ENCODE data around the gene LIPT2.

The LIPT2 gene

GRCh38 chr11:74504100-74504691 is 10.7 kb upstream of the LIPT2 start:
- DNase-seq (ENCODE audit: low read depth in 2 of 2, low spot score in 1 of 2) = no peak

GRCh38 chr11:74494916-74495315 is 1.4 kb upstream of the LIPT2 start:
- no peak for DNase-seq (ENCODE audit: low read depth in 2 of 2, low spot score in 1 of 2)

DNA sequence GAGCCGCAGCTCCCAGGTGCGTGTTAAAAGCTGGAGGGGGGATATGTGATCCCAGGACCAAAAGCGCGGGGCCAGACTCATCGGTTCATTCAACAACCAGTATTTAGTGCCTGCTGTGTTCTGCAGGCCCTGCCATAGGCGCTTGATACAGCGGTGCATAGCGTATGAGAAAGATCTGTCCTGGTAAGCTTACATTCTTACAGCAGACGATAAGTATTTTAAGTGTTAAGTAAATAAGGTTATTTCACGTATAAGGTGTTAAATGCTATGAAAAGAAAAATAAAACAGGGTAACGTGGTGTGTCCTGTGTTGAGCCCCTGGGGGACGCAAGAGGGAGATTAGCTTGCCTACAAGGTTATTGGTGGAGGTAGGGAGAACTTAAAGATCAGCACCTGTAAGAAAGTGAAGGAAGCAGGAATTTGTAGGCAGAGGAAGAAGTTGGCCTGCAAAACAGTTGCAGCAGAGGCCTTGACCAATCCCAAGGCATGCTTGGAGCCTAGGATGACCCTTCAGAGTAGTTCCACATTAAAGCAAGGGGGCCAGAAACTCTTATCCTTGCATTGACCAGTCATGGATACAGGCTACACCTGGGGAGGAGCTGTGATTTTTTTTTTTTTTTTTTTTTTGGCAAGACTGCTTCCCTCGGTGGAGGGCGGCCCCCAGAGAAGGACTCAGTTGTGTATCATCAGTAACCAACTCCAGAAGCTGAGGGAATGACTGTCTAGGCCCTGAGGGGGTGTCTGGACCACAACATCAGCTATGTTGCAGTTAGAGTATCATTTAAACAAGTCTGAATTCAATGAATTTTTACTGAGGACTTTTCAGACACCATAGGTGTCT is 487 bp upstream of the LIPT2 start:
- DNase-seq (ENCODE audit: low read depth in 2 of 2, low spot score in 1 of 2) = no peak

GRCh38 chr11:74492084-74492483 is 1.4 kb downstream of the LIPT2 start:
- no peak for DNase-seq (ENCODE audit: low read depth in 2 of 2, low spot score in 1 of 2)

- DNase-seq (ENCODE audit: low read depth in 2 of 2, low spot score in 1 of 2) = no peak
Measured at GRCh38 chr11:74490941-74491340, 2.6 kb downstream of the LIPT2 start.

GRCh38 chr11:74487875-74488274 is 5.6 kb downstream of the LIPT2 start:
- no peak for DNase-seq (ENCODE audit: low read depth in 2 of 2, low spot score in 1 of 2)

DNA sequence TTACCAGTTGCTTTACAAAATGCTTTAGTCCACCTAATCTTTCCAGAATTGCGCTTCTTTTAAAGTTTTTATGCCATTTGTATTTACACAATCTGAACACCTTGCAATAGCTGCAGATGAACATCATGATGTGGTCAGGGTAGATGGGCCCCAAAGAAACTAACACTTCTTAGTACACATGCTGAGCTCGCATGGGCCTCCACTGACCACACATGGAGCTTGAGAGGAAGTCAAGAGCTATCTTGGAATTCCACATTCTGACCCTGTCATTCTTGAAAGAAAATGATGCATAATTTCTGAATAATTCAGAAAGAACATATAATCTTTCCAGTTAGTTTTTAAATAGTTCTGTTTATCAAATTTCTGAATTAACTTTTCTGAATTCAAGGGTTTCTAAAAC is 7.7 kb downstream of the LIPT2 start:
- no peak for DNase-seq (ENCODE audit: low read depth in 2 of 2, low spot score in 1 of 2)

DNA sequence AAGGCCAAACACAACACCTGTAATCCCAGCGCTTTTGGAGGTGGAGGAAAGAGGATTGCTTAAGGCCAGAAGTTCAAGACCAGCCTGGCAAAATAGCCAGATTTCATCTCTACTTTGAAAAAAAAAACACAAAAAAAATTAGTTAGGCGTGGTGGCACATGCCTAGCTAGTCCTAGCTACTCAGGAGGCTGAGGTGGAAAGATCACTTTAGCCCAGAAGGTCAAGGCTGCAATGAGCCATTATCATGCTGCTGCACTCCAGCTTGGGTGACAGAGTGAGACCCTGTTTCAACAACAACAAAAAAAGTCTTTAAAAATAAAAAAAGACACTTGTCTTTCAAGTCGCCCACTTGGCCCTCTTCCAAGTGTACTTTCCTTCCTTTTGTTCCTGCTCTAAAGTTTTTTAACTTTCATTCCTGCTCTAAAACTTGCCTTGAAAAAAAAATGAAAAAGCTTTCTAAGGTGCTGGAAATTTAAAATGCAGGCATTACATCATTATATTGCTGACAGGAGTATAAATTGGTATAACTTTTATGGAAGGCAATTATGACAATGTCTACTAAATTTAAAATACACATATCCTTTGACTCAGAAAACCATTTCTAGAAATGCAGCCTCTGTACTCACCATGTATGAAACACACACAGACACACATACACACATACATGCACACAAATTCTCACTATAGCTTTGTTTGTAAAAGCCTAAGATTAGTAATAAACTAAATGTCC is 12.7 kb downstream of the LIPT2 start:
- no peak for DNase-seq (ENCODE audit: low read depth in 2 of 2, low spot score in 1 of 2)

- no peak for DNase-seq (ENCODE audit: low read depth in 2 of 2, low spot score in 1 of 2)
Measured at GRCh38 chr11:74479732-74480123, 13.8 kb downstream of the LIPT2 start.

DNA sequence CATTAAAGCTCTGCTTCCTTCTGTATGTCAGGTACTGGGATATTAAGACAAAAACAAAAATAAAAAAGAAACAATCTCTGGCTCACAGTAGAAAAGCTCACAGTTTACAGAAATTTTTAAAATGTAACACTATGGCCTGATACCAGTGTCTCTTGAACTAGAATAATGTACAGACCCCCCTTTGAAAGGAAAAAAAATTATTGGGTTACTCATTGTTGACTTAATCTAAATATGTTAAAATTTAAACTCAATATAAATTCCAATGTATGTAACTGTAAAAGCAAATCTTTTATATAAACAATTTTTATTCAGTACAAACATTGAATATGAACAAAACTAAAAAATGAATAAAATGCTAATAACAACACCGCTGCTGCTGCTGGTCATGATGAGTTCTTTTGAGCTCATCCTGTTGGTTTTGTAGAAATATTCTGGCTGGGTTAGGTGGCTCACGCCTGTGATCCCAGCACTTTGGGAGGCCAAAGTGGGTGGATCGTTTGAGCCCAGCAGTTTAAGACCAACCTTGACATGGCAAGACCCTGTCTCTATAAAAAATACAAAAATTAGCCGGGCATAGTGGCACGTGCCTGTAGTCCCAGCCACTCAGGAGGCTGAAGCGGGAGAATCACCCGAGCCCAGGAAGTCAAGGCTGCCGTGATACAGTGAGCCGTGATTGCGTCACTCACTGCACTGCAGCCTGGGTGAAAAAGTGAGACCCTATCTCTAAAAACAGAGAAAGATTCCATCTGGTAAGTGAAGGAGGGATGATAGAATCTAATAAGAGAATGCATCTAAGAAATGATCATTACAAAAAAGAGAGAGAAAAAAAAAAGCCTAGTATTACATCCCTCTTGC is 14.4 kb downstream of the LIPT2 start:
- no peak for DNase-seq (ENCODE audit: low read depth in 2 of 2, low spot score in 1 of 2)

GRCh38 chr11:74476536-74476935 is 17.0 kb downstream of the LIPT2 start:
- no peak for DNase-seq (ENCODE audit: low read depth in 2 of 2, low spot score in 1 of 2)

GRCh38 chr11:74474316-74474715 is 19.2 kb downstream of the LIPT2 start:
- DNase-seq (ENCODE audit: low read depth in 2 of 2, low spot score in 1 of 2) = no peak

DNA sequence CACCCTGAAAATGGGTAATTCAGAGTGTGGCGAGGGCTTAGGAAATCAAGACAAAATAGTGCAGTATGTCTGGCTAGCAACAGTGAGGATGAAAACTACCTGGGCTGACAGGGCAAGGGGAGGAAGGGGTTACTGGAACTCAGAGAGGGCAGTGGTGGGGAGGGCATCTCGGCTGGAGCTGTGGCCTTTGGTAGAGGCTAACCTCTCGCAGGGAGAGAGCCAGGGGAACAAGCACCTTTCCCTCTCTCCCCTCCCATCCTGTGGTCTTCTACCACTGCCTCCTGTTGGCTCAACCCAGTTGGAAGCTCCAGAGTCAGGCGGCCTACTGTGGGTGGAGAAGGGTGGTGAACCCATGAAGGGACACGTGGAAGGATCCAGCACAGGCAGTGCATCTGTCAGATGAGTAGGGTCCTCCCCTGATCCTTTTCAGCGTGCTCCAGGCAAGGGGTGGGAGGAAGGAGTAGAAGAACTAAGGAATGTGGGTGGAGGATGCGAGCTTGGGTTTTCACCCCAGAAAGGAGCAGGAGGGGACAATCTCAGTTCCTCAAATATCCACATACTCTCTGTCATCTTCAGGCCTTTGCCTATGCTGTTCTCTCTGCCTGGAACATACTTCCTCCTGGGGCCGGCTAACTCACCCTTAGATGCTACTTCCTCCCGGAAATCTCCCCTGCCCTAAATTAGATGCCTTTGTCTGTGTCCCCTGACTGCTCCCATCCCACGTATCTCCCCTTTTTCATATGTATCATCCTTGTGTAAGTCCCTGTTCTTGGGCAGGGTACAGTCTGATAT is 19.9 kb downstream of the LIPT2 start:
- DNase-seq (ENCODE audit: low read depth in 2 of 2, low spot score in 1 of 2) = no peak

- no peak for DNase-seq (ENCODE audit: low read depth in 2 of 2, low spot score in 1 of 2)
Measured at GRCh38 chr11:74471668-74472429, 21.7 kb downstream of the LIPT2 start.

DNA sequence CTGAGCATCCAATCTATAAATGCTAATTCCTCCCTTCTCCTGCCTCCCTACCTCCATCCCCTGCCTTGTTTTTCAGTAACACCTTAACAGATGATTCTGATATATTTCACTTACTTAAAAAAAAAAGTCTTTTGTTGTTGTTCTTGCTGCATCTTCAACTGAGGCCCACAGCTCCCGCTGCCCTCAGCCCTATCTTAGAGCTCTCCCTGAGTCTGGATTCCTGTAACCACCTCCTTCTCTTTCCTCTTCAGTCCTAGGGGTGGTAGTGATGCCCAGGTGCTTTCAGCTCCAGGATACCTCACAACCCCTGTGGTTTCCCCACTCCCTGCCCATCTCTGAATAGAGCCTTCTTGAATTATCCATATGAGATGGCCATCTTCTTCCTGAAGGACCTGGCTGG is 22.5 kb downstream of the LIPT2 start:
- no peak for DNase-seq (ENCODE audit: low read depth in 2 of 2, low spot score in 1 of 2)

GRCh38 chr11:74470526-74470925 is 23.0 kb downstream of the LIPT2 start:
- no peak for DNase-seq (ENCODE audit: low read depth in 2 of 2, low spot score in 1 of 2)

DNA sequence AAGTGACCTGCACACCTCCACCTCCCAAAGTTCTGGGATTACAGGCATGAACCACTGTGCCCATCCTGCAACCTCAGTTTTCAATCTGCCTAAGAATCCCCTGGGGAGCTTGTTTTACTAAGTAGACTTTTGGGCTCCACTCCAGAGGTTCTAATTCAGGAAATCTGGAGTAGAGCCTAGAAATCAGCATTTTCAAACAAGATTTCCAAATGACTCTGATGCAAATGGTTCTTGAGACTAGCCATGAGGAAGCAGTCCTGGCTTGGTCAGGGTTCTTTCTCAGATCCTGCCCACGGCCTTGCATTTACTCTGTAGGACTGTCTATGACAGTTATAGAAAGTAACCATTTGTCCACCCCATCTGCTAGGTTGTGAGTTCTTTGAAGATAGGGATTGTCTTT is 24.6 kb downstream of the LIPT2 start:
- DNase-seq (ENCODE audit: low read depth in 2 of 2, low spot score in 1 of 2) = no peak

DNA sequence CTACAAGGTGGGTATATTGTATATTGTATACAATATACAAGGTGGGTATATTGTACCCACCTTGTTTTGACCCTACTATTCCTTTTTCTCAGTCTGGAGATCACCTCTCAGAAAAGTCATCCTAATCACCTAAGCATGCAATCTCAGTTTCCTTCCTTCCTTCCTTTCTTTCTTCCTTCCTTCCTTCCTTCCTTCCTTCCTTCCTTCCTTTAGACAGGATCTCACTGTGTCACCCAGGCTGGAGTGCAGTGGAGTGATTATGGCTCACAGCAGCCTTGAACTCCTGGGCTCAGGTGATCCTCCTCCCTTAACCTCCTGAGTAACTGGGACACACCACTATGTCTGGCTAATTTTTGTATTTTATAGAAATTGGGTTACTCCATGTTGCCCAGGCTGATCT is 25.0 kb downstream of the LIPT2 start:
- no peak for DNase-seq (ENCODE audit: low read depth in 2 of 2, low spot score in 1 of 2)

DNA sequence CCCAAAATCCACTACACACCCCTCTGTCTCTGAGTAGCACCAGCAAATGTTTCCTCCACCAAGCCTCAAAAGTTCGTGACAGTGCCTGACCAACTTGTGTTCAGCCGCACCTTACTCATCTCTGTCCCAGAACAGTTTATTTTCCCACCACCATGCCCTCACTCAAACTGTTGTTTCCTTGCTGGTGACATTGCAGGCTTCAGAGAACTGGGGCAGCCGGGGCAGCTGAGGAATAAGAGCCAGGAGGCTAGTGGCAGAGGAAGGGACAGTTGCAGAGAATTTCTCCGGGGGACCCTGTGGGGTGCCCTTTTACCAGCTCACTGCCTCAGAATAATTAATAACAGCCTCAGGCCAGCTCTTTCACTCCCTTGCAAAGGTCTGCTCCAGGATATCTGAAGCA is 25.5 kb downstream of the LIPT2 start:
- no peak for DNase-seq (ENCODE audit: low read depth in 2 of 2, low spot score in 1 of 2)
